ENCODE data around the gene FBXL4.

The FBXL4 gene

GRCh38 chr6:98980819-98981218, 33.1 kb upstream of the FBXL4 start:
- FAIRE-seq (no peak), DNase-seq (ENCODE audit: insufficient read length, low spot score) (no peak)
- no peak for TF ChIP-seq CTCF (IDR thresholded peaks at IDR 0.05; ENCODE audit: insufficient read depth, missing control alignments)

GRCh38 chr6:98977671-98978292, 30.0 kb upstream of the FBXL4 start:
- DNase-seq (ENCODE audit: insufficient read length, low spot score) (no peak), FAIRE-seq (no peak)
- no peak for TF ChIP-seq CTCF (IDR thresholded peaks at IDR 0.05; ENCODE audit: insufficient read depth, missing control alignments)

DNA sequence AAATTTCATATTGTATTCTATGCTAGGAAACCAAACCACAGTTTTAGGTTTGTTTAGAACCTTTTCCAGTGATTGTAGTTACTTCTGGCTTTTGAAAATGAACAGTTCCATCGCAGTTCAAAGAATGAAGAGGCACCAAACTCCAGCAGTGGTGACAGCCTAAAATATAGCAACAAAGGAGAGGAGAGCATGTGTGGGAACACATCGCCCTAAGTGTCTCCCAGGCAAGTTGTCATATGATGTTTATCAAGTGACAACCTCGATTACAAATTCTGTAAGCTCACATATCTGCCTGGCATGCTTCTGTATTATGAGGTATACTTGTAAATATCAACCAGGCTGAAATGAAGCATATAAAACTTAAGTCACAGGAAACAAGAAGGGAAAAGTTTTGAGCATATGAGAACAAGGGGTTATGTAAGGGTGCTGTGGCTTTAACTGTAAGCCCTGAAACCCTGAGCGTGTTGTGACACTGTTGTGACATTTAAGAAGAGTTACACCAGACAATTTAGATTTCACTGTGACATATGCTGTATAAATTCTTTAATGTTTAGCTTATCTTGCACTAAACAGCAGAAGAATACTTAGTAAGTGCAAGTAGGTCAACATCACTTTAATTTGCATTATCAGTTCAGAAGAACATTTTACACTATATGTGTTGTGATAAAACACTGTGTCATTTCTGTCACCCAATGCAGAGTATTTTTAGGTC, 29.1 kb upstream of the FBXL4 start:
- TF ChIP-seq CTCF (IDR thresholded peaks at IDR 0.05; ENCODE audit: insufficient read depth, missing control alignments), result no peak
- FAIRE-seq, result no peak

GRCh38 chr6:98975421-98975820, 27.7 kb upstream of the FBXL4 start:
- DNase-seq (ENCODE audit: insufficient read length, low spot score) (no peak), FAIRE-seq (no peak)
- no peak for TF ChIP-seq CTCF (IDR thresholded peaks at IDR 0.05; ENCODE audit: insufficient read depth, missing control alignments)

More for the DNA sequence above, 29.1 kb upstream of the FBXL4 start:
- no peak for DNase-seq (ENCODE audit: insufficient read length, low spot score)

- FAIRE-seq (no peak), DNase-seq (ENCODE audit: insufficient read length, low spot score) (no peak)
- TF ChIP-seq CTCF (IDR thresholded peaks at IDR 0.05; ENCODE audit: insufficient read depth, missing control alignments), result no peak
Observed at GRCh38 chr6:98974309-98974708, 26.6 kb upstream of the FBXL4 start.

DNA sequence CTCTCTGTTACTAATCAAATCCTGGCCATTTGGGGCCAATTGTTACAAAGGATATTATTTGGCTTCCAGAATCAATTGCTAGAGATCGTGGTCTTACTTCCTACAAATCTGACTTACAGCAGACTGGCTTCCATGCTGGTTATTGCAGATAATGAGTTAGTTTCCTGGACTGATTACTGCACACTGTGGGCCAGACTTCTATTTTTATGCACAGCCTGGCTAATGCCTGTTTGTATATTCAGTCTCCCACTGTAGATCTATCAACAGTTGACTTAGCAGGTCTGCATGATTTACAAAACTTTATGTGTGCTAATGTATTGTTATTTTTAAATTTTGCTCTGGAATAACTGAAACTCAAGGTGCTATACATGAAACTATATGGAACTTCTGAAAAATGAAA, 25.8 kb upstream of the FBXL4 start:
- TF ChIP-seq CTCF (IDR thresholded peaks at IDR 0.05; ENCODE audit: insufficient read depth, missing control alignments), result no peak
- FAIRE-seq (no peak), DNase-seq (ENCODE audit: insufficient read length, low spot score) (no peak)

DNA sequence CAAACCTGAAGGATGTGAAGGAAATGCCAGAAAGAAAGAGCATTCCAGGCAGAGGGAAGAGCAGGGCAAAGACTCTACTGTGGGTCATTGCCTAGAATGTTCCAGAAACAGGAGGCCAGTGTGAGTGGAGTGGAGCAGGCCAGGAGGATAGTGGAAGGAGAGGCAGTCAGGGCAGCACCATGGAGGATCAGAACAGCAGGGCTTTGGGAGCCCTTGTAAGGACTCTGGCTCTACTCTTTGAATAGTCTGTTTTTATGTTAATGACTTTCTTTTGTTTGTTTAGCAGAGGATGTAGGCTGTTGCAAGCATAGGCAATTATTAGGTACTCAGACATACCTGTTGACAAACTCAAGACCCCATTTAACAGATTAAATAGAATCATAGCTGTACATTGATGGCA, 23.6 kb upstream of the FBXL4 start:
- TF ChIP-seq CTCF (IDR thresholded peaks at IDR 0.05; ENCODE audit: insufficient read depth, missing control alignments), result no peak
- FAIRE-seq, result no peak

More for the DNA sequence above, 23.6 kb upstream of the FBXL4 start:
- DNase-seq (ENCODE audit: insufficient read length, low spot score), result no peak

All from D721Med (cell line).